HG03064 (cell line): ENCODE data around the gene WDR72.
"Not testable (repeated sequence)": the region's sequence is repeated elsewhere in the genome, so short reads cannot be mapped to it uniquely, and the experiment has no call there.

Experiments
- ATAC-seq: cut with Tn5 transposase; IDR thresholded peaks from one replicate; pipeline ENCODE4 v1.9.1; 2021; ENCODE audit warnings: low read depth; ENCODE audit not compliant: unreplicated experiment

WDR72 gene

DNA sequence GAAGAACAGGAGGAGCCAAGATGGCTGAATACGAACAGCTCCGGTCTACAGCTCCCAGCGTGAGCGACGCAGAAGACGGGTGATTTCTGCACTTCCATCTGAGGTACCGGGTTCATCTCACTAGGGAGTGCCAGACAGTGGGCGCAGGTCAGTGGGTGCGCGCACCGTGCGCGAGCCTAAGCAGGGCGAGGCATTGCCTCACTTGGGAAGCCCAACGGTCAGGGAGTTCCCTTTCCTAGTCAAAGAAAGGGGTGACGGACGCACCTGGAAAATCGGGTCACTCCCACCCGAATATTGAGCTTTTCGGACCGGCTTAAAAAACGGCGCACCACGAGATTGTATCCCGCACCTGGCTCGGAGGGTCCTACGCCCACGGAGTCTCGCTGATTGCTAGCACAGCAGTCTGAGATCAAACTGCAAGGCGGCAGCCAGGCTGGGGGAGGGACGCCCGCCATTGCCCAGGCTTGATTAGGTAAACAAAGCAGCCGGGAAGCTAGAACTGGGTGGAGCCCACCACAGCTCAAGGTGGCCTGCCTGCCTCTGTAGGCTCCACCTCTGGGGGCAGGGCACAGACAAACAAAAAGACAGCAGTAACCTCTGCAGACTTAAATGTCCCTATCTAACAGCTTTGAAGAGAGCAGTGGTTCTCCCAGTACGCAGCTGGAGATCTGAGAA is 218.7 kb downstream of the WDR72 start:
- not testable (repeated sequence) for ATAC-seq

DNA sequence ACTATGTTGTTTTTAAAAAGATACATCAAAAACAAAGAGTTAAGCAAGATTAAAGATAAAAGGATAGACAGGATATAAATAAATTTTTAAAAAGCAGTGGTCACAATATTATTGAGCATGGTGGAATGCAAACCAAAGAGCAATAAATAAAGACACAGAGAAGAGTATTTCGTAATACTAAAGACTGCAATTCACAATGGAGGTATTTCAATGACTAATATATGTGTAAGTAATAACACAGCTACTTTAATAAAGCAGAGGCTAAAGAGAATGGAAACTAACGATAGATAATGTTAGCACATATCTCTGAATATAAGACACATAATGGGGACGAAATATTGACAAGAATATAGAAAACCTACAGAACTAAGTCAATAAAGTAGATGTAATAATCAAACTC is 219.6 kb downstream of the WDR72 start:
- no peak for ATAC-seq

DNA sequence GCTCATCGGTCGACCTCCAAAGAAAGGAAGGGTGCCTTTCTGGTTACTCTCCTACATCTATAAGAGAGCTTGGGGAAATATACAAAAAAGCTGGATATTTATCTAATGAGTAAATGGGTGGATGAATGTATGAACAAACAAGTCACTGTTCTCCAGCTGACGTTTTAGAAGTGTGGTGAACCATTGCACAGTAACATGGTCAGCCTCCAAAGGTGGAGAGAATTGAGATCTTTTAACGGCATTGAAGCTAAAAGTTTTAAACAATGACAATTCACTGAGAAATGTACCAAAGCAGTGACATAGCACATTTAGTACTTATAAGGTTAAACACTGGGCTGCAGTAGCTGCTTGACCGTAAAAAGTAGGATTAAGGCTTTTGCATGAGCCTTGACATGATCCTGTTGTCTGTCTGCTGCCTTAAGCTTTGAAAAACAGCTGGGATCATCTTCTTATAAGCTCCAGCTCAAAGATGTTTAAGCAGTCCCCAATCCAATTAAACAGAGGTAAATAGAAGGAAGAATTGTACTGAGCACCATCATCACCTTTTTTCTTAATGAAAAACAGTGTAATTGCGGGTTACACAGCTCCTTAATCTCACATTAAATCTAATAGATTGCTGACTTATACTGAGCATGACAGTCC is 222.9 kb downstream of the WDR72 start:
- ATAC-seq = no peak

DNA sequence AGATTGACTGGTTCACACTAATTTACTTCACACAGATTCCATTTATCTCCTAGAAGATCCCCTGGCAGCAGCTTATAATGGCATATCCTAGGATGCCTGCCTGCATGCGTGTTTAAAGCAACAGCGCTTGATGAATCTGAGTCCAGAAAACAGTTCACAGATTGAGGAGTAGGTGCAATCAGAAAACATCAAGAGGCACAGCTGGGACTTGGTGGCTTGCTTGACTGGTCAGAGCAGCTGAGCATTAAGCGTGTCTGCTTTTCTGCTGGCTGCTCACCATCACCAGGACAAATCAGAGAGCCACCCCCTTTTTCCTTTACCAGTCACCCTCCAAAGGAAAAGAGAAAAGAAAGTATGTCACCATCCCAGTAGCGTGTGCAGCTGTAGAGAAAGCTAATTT is 223.6 kb downstream of the WDR72 start:
- no peak for ATAC-seq

DNA sequence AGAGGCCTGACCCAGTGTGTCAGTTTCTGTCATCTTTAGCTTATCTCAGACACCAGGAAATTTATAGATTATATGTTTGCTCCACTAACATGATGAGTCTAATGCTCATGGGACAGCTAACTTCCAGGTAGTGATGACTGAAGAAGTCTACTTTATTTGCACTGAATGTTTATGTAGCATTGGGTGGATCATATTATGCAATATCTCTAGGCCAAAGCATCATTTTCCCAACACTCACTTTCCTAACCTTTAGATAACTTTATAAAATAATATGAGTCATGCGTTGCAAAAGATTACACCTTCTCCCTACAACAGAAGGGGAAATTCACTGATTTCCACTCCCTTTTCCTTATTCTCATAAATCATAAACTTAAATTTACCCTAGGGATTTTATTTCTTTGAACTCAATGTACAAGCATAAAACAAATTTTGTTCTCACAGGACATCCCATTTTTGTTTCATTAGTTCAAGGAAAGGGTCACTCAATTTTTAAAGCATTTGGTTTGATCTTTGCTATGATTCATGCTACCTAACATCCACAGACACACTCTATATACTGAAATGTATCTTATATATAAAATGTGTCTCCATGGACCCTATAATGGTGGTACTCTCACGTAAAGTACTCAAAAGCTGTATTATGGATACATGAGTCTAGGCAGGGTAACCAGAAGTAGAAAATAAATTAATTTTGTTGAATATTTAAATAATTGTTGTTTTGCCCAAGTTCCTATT is 225.2 kb downstream of the WDR72 start:
- ATAC-seq = no peak

DNA sequence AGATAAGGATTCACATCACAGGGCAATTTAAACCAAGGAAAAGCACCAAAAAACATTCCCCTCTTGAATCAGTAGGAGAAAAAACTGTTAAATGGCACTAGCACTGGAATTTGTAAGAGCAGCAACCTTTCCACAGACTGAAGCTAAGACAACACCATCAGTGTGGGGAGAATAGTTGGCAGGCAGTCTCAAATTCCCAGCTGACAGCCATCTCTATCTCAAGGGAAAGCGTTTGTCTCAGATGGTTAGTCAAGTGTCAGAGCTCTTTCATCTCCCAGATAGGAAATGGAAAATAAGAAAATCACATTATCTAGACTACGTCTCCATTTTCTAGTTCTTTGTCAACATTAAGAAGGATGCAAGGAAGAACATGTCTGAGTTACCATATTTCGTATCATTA is 228.7 kb downstream of the WDR72 start:
- ATAC-seq = no peak

DNA sequence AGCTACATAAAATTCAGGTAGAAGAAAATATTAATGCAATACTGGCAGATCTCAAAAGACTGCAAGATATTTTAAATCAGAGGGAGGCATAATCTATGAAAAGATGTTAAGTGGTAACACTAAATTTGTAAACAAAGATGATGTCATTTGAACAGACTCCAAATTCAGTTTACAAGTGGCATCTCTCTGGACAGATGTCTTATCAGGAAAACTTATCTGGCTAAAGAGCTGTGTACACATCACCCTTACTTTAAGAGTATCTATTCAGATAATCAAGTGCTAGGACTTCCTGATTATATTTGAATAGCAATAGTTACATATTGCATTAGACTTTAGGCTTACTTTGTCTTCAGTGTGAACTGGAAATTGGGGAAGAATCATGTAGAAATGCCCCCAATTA is 231.5 kb downstream of the WDR72 start:
- ATAC-seq = no peak

DNA sequence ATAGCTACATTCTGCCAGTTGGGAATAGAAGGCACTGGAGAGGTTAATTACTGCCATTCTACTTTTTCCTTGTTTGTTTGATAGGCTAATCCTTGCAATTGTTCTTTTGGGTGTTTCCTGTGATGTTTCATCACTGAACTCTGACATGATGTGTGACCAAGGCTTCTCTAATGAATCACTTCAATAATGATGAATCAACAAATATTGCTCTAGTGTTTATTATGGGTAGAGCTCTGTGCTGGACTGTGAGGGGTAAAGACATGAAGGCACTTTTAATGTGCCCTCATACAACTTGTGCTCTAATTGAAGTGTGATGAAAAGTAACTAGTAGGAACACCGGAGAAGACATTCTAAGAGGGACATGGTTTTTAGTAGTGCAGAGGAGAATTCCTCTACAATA is 233.6 kb downstream of the WDR72 start:
- no peak for ATAC-seq

DNA sequence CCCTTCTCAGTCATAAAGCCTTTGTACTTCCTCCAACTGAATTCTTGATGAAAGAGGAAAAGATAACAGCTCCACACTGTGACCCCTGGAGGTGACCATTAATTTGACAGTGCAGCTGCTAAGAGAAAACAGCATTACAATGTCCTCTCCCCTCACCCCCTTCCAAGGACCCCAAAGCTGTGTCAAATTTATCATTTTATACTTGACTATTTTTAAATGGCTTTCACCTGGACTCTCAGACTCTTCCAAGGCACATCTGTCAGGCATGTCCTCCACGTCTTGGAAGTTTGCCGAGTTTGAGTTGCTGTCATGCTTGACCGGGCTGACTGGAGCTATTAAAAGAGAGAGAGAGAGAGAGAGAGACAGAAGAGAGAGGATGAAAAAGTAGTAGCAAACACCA is 236.5 kb downstream of the WDR72 start:
- ATAC-seq = no peak

DNA sequence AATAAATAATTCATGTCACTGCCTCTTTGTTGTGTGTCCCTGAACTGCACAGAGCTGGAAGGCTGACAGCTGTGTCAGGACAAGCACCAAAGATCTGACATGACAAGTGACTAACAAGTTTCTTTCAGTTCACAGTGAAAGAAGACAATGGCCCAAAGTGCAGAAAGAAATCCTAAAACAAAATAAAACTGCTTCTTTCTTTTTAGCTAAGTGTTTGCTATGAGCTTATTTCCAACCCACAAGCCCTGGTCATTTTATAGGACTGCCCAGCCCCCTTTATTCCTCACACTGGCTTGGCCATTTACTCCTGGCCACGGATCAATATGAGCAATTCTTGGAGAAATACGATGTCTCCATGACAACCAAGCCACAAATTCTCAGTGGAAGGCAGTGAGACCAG is 238.5 kb downstream of the WDR72 start:
- no peak for ATAC-seq

DNA sequence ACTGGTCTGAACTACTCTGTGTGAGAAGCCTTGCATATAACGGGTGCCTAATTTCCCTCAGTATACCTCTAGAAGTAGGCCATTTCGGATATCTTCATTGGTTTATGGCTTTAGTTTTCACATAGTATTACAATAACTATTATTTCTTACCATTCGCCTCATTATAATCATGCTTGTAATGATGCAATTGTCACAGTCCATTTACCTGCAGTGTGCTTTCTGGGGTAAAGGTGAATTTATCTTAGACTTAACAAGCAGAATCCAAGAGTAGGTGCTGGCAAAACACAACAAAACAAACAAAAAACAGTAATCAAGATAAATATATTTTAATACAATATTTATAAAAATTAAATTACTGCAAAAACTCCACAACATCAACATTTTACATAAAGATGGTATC is 246.0 kb downstream of the WDR72 start:
- ATAC-seq = no peak

DNA sequence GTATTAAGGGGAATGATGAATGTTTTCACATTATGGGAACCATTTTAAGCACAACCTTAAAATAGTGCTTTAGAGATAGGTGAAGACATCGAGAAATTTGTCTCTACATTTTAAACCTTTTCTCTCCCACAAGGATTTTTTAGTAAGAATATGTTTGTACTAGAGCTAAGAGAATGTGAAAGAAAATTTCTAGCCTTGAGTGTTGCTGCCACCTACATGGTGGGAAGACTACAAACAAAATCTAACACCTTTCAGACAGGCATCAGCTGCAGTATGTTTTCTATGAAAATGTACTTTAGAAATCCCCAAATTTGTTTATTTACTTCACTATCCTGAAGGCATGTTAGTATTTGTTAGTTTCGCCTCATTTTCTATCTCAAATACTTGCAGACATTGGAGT is 247.4 kb downstream of the WDR72 start:
- no peak for ATAC-seq

DNA sequence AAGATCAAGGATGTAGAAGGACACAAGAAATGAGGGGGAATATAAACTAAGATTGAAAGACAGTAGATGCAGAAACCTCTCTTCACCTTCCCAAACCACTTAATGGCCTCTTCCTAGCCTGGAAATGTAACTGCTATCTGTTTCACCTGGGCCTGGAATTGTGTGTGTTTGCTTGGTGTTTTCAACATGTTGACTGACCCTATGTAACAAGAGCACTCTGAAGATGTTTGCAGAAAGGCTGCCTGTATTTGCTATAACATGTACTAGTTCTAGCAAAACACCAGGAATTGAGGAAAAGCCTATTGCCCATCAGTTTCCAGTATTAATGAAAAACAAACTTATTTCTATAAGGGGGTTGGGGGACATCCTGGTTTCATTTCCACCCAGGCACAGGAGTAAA is 248.3 kb downstream of the WDR72 start:
- no peak for ATAC-seq

DNA sequence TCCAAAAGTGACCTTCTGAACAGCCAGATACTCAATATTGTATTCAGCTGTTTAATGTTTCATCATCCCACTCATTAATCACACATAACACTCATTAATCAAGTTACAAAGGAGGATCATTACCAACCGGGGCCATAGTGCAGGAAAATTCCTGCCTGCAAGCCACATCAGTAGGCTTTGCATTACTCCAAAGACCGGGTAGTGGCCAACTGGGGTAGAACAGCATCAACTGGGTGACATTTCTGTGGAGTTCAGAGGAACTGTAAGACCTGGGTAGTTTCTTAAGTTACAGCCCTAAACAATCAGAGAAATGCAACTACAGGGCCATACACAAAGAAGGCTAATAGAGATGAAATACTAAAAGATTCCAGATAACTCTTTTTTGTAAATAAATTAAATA is 253.1 kb downstream of the WDR72 start:
- ATAC-seq = no peak

DNA sequence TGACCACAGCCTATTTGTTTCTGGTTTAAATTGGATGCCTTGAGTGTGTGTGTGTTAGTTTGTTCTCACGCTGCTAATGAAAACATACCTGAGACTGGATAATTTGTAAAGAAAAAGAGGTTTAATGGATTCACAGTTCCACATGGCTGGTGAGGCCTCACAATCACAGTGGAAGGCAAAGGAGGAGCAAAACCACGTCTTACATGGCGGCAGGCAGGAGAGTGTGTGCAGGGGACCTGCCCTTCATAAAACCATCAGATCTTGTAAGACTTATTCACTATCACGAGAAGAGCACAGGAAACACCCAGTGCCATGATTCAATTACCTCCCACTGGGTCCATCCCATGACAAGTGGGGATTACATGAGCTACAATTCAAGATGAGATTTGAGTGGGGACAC is 260.5 kb downstream of the WDR72 start:
- no peak for ATAC-seq

DNA sequence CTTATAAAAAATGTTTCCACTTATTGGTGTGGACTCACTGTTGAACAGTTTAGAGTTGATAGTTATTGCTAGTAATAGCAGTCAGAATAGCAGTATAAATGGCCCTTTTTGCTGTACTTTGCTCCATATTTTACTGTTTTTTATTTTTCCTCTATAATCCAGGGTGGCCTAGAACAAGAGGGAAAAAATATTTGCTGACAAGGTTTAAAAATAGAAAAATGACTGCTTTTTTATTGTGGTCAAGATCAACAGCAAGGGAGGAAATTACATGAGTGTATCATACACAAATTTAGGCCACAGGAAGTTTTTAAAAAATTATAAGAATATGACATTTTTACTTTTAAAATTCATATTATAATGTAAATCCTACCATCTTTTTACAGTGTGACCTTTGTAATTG is 269.1 kb downstream of the WDR72 start:
- no peak for ATAC-seq

DNA sequence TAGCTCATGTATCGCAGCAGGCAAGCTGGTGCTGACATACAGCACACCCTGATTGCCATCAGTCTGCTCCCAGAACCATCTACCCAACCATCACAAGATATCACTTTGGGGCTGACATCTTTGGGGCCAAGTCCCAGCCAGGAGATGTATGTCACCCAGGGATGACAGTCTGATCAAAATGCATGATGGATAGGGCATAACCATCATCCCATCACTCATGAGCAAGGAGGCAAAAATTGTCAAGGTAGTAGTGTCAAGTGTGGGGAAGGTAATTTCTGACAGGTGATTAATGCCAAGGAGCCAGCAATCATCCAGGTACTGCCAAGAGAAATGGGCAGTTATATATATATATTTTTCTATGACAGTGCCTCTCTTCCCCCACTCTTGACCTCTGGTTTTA is 277.4 kb downstream of the WDR72 start:
- ATAC-seq = no peak

DNA sequence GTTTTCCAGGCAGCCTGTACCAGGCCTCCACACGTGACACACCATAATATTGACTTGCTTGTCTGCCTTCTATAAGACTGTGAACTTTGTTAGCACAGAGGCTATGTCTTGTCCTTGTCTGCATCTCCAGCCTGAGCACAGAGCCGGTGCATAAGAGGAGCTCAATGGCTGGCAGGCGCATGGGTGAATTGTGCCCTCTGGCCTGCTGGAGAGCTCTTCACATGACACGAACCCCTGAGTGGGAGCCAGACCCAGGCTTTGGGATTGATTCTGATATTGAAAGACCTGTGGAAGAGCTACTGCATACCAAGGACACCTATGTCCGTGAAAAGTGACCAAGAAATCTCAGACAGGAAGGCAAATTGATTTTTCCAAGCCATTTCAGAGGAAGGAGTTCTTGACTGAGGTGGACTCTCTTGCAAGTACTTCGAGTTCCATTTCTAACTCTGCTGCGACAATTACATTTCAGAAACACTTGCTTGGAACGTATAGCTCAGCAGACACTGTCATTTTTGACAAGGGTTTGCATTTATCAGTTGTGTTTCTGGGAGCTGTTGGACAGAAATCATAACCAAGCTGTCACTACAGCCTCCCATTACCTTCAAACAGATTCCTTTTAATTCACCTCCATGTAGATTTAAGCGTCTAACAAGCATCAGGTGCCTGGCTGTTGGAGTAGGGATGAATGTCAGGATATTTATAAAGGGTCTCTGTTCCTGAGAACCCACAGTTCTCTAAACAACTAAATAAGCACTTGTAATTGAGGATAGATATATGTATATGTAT is 281.3 kb downstream of the WDR72 start:
- ATAC-seq = no peak

DNA sequence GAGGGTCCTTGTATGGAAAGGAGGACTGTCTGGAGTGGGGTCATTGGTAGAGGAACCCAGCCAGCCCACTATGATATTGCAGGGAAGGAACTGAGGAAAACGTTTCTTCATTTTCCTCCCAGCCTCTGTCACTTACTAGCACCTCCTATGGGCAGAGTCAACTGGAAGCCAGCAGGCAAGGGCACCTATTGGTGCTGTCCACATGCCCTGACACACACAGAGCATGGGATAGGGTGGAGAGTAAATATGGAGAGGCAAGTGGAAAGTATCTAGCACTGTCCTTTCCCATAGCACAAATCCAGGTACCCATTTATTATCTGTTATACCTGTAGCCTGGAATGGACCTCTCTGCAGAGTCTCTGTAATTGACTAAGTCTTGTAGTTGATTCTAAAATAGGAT is 285.6 kb downstream of the WDR72 start:
- no peak for ATAC-seq

DNA sequence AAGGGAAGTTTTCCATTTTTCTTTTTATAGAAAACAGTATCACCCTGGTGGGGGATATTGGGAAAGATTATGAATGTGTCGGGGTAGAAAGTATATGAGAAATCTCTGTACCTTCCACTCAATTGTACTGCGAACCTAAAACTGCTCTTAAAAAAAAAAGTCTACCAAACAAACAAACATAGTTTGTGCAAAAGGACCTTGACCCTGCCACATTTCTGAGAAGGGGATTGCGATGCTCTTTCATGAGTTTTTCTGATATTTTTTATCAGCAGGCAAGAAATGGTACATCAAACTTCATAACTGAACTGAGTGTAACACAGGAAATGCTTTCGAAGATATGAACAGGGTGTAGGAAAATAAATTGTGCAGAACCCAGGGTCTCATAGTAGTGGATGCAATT is 286.0 kb downstream of the WDR72 start:
- no peak for ATAC-seq

DNA sequence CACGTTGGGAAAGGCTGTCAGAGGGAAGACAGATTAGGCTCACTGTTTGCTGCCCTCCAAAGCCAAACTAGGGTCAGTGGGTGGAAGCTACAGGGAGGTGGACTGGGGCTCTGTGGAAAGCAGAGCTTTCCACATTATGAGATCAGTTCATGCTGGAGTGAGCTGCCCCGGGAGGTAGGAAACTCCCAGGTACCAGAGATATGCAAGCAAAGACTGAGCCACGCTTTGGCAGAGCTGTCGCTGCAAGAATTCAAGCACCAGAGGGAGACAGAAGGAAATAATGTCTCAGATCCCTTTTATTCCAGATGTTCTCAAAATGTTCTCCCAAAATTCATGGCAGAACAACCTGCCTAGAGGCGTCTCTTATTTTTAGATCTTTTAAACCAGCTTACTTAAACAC is 286.6 kb downstream of the WDR72 start:
- ATAC-seq = no peak
